ENCODE measurements around the gene TMEM245. TPM values are rescaled to one million over a fixed set of nuclear protein-coding genes. Genes with fewer than 3 reads are reported as not detected.

TMEM245 gene
- total and polyA plus RNA-seq, 2 of the 13 experiments (the other 11 are each of a cell fraction or from before 2014, with no cell fraction given): 53.5 to 55.4 TPM

DNA sequence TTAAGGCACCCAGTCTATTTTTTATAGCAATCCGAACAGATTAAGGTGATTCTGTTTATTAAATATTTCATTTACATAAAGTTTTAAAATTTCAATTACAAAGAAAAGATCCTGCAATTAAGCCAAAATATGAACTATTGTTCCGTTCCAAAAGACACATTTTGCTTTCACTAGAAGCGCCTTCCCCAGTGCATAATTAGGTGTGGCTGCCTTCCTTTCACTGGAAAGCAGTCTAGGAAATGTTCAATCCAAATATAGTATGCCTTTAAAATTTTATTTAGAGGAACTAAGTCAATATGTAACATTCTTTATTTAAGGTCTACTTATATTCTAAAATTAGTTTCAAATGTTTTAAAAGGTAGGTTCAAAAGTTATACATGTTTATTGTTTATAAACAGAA lies 114.1 kb downstream of the TMEM245 start:
- Histone ChIP-seq H3K4me2 (ENCODE audit: low read depth, low read length) (no peak overlapping the region), H3K27me3 (ENCODE audit: control insufficient read depth in 1 of 2, insufficient read depth in 2 of 2, low read length in 2 of 2) (no peaks in the 10 kb centered on the region), H3K4me3 (replicated peaks in 1 of 3; ENCODE audit: insufficient read depth in 1 of 3, low read depth in 2 of 3, low read length in 3 of 3) (no peak overlapping the region), H3K4me1 (ENCODE audit: insufficient read depth, low read length) (peaks cover 23% of the 10 kb centered on the region), H3K9ac (ENCODE audit: insufficient read depth, low read depth, low read length) (no peak overlapping the region), H4K20me1 (ENCODE audit: insufficient read depth, low read length) (no peaks in the 10 kb centered on the region; the same call in 1 of the 2 replicates), H3K79me2 (ENCODE audit: insufficient read depth, low read length) (peaks cover 91% of the 10 kb centered on the region), H2AFZ (ENCODE audit: low read length) (no peak overlapping the region), H3K36me3 (replicated peaks in 1 of 2; ENCODE audit: control insufficient read depth in 1 of 2, insufficient read depth in 2 of 2, low read length in 2 of 2) (peaks cover 0 to 5% of the 10 kb centered on the region in 2 experiments; a peak in 2 of 5 replicates), H3K27ac (ENCODE audit: extremely low read length, insufficient read depth, low read length) (no peak overlapping the region), H3K9me3 (ENCODE audit: low read length) (peaks cover 12% of the 10 kb centered on the region; the same call in 1 of the 2 replicates)
- in situ Hi-C loops (cut with HindIII; ENCODE audit: extremely low pct_ligation_motif_present, low pct_unique_long_range_greater_than_20kb): no loop called here
- intact Hi-C loops (cut with micrococcal nuclease; ENCODE audit: unreplicated experiment): no loop called here
- WGBS (ENCODE audit: low lambda C conversion rate): 97% methylated on average over 3 of the region's 3 CpGs
- ChIA-PET CTCF (ENCODE audit: low intra/inter-chr PET ratio, low total read pairs) (no interaction called here), POLR2A (no interaction called here)
- no peak for ATAC-seq
- DNase-seq (ENCODE audit: low spot score): no peak
- FAIRE-seq: no peak
- BruUV-seq (replicated peaks): no TSS peak
- TF ChIP-seq ZBTB2 (CRISPR knock-in tag; IDR thresholded peaks at IDR 0.05; ENCODE audit: low read depth): no peak
- no peak for TF ChIP-seq RXRB (CRISPR knock-in tag; IDR thresholded peaks at IDR 0.05; ENCODE audit: borderline replicate concordance)
- no peak for TF ChIP-seq ZNF484 (CRISPR knock-in tag; IDR thresholded peaks at IDR 0.05; ENCODE audit: borderline replicate concordance, low read depth)
- no peak for TF ChIP-seq TBP (CRISPR knock-in tag; IDR thresholded peaks at IDR 0.05)
- no peak for TF ChIP-seq ZMYM4 (CRISPR knock-in tag; IDR thresholded peaks at IDR 0.05)
- no peak for TF ChIP-seq SRSF1 (optimal IDR thresholded peaks at IDR 0.05; ENCODE audit: low read depth, low read length)
- TF ChIP-seq HOXD1 (CRISPR knock-in tag; IDR thresholded peaks at IDR 0.05): no peak
- TF ChIP-seq ZNF792 (CRISPR knock-in tag; IDR thresholded peaks at IDR 0.05): no peak

DNA sequence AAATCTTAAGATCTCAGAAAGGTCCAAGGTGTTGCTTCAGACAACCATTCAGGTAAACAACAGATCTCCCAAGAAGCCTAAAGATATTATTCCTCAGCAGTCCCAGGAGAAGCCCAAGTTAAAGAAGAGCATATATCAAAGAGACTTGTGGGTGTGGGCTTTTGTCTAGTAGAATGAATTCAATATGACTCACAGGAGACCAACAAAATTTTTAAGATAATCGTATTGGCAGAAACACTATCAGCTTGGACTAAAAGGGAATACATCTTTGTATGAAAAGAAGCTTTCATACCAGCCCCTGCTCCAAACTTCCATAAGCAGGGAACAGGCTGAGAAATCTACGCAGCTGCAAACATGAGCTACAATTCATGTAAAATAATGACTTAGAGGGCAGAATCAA lies 116.6 kb downstream of the TMEM245 start:
- Histone ChIP-seq H3K4me1 (ENCODE audit: insufficient read depth, low read length) (peaks cover 6% of the 10 kb centered on the region; the same call in 1 of the 2 replicates), H3K27ac (ENCODE audit: extremely low read length, insufficient read depth, low read length) (no peak overlapping the region), H3K27me3 (ENCODE audit: control insufficient read depth in 1 of 2, insufficient read depth in 2 of 2, low read length in 2 of 2) (no peaks in the 10 kb centered on the region), H3K79me2 (ENCODE audit: insufficient read depth, low read length) (peaks cover 90% of the 10 kb centered on the region), H3K36me3 (replicated peaks in 1 of 2; ENCODE audit: control insufficient read depth in 1 of 2, insufficient read depth in 2 of 2, low read length in 2 of 2) (peaks cover 2 to 5% of the 10 kb centered on the region in 2 experiments), H4K20me1 (ENCODE audit: insufficient read depth, low read length) (no peaks in the 10 kb centered on the region), H2AFZ (ENCODE audit: low read length) (no peak overlapping the region), H3K4me2 (ENCODE audit: low read depth, low read length) (no peak overlapping the region), H3K9me3 (ENCODE audit: low read length) (peaks cover 12% of the 10 kb centered on the region; the same call in 1 of the 2 replicates), H3K9ac (ENCODE audit: insufficient read depth, low read depth, low read length) (no peak overlapping the region), H3K4me3 (replicated peaks in 1 of 3; ENCODE audit: insufficient read depth in 1 of 3, low read depth in 2 of 3, low read length in 3 of 3) (no peak overlapping the region)
- in situ Hi-C loops (cut with HindIII; ENCODE audit: extremely low pct_ligation_motif_present, low pct_unique_long_range_greater_than_20kb) (no loop called here), intact Hi-C loops (cut with micrococcal nuclease; ENCODE audit: unreplicated experiment) (no loop called here)
- FAIRE-seq (no peak), DNase-seq (ENCODE audit: low spot score) (no peak), ATAC-seq (no peak)
- BruUV-seq (replicated peaks): no TSS peak
- ChIA-PET CTCF (ENCODE audit: low intra/inter-chr PET ratio, low total read pairs) (no interaction called here), POLR2A (interaction anchor here (1.4 kb wide), 1 partner anchor 9 kb away, joined by 3 read pairs; no protein-coding TSS in a partner anchor)
- no peak for TF ChIP-seq ZNF652 (CRISPR knock-in tag; IDR thresholded peaks at IDR 0.05; ENCODE audit: borderline replicate concordance, low read depth)
- TF ChIP-seq, protein P1, sequence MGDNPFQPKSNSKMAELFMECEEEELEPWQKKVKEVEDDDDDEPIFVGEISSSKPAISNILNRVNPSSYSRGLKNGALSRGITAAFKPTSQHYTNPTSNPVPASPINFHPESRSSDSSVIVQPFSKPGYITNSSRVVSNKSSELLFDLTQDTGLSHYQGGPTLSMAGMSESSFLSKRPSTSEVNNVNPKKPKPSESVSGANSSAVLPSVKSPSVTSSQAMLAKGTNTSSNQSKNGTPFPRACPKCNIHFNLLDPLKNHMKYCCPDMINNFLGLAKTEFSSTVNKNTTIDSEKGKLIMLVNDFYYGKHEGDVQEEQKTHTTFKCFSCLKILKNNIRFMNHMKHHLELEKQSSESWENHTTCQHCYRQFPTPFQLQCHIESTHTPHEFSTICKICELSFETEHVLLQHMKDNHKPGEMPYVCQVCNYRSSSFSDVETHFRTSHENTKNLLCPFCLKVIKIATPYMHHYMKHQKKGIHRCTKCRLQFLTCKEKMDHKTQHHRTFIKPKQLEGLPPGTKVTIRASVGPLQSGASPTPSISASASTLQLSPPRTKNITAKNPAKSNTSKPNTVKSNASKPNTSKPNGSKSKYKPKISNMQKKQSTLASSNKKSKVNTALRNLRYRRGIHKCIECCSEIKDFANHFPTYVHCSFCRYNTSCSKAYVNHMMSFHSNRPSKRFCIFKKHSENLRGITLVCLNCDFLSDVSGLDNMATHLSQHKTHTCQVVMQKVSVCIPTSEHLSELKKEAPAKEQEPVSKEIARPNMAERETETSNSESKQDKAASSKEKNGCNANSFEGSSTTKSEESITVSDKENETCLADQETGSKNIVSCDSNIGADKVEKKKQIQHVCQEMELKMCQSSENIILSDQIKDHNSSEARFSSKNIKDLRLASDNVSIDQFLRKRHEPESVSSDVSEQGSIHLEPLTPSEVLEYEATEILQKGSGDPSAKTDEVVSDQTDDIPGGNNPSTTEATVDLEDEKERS (CRISPR knock-in tag; IDR thresholded peaks at IDR 0.05): peak; percentile 53; the same call in 1 of the 2 replicates
- 100% methylated on average over 2 of the region's 2 CpGs for WGBS (ENCODE audit: low lambda C conversion rate)

All from HepG2 (cell line).